ENCODE measurements around the gene TWIST1.

DNA sequence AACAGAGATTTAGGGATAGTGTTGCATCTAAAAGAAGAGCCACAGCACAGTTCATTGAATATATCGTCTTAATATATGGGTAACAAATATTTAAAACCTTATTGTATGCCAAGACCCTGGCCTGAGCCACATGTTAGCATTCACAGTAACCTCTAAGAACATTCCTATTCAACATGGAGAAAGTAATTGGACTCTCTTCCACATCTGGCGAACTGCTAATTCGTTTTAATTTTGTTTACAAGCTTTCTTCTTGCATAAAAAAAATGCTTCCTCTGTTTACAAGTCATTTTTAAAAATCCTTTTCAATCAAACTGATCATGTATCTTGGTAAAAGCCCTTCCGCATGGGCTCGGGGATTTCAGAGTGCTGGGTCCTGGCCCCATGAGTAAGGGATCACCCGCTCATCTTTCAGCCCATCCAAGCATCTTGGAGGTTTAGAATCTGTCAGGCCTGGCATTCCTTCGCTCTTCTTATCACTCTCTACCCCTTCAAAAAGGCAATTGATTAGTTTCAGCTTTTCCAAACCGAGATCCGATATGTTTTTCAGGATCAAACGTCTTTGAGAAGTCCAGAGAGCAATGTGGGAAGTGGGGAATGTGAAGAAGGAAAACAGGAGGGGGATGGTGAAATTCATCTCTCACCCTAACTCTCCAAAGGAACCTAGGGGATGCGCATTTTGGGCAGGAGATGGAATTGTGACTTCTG, 7.3 kb downstream of the TWIST1 start:
- TF ChIP-seq, protein P1, sequence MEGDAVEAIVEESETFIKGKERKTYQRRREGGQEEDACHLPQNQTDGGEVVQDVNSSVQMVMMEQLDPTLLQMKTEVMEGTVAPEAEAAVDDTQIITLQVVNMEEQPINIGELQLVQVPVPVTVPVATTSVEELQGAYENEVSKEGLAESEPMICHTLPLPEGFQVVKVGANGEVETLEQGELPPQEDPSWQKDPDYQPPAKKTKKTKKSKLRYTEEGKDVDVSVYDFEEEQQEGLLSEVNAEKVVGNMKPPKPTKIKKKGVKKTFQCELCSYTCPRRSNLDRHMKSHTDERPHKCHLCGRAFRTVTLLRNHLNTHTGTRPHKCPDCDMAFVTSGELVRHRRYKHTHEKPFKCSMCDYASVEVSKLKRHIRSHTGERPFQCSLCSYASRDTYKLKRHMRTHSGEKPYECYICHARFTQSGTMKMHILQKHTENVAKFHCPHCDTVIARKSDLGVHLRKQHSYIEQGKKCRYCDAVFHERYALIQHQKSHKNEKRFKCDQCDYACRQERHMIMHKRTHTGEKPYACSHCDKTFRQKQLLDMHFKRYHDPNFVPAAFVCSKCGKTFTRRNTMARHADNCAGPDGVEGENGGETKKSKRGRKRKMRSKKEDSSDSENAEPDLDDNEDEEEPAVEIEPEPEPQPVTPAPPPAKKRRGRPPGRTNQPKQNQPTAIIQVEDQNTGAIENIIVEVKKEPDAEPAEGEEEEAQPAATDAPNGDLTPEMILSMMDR (conservative IDR thresholded peaks at IDR 0.05) = no peak
- no peak for TF ChIP-seq EZH2 (IDR thresholded peaks at IDR 0.05; ENCODE audit: low read depth)
